DOHH2 (cell line): Measurements from ENCODE around the gene OR10Z1.

ENCODE experiments used
- H3F3A ChIP-seq: fragments of 200-600 bp; sonication (generic), shearing (Covaris generic); 2 replicates; pipeline ENCODE4 v1.6.0; 2016; ENCODE audit warnings: antibody characterized with exemption, mild to moderate bottlenecking; ENCODE audit not compliant: control insufficient read depth, insufficient read depth
- H3K27ac ChIP-seq: fragments of 200-600 bp; sonication (generic); 2 replicates; pipeline ENCODE4 v1.5.1; 2014; ENCODE audit warnings: low read depth, mild to moderate bottlenecking, low read length, moderate library complexity
- H3K27me3 ChIP-seq: fragments of 200-600 bp; sonication (generic); 2 replicates; pipeline ENCODE4 v1.6.1; 2014; ENCODE audit warnings: mild to moderate bottlenecking, low read length, mixed read lengths; ENCODE audit not compliant: control insufficient read depth
- H3K36me3 ChIP-seq: fragments of 200-600 bp; sonication (generic); 2 replicates; pipeline ENCODE4 v1.6.1; 2014; ENCODE audit warnings: mild to moderate bottlenecking, low read length, moderate library complexity, mixed read lengths; ENCODE audit not compliant: control insufficient read depth
- H3K4me1 ChIP-seq: fragments of 200-600 bp; sonication (generic); 2 replicates; pipeline ENCODE4 v1.6.1; 2014; ENCODE audit warnings: mild to moderate bottlenecking, low read length, mixed read lengths; ENCODE audit not compliant: control insufficient read depth
- H3K4me2 ChIP-seq: fragments of 200-600 bp; sonication (generic); 2 replicates; pipeline ENCODE4 v1.6.0; 2014; ENCODE audit warnings: mild to moderate bottlenecking, low read length, moderate library complexity
- H3K4me3 ChIP-seq: fragments of 200-600 bp; sonication (generic); 2 replicates; pipeline ENCODE4 v1.5.1; 2014; ENCODE audit warnings: mild to moderate bottlenecking, low read length, mixed read lengths
- H3K79me2 ChIP-seq: fragments of 200-600 bp; sonication (generic); 2 replicates; pipeline ENCODE4 v1.6.1; 2014; ENCODE audit warnings: mild to moderate bottlenecking, low read length, mixed read lengths; ENCODE audit not compliant: control insufficient read depth
- H3K9me2 ChIP-seq: fragments of 200-600 bp; sonication (generic); replicated peaks from 2 replicates; pipeline ENCODE4 v1.6.1; 2014; ENCODE audit warnings: mild to moderate bottlenecking, low read length, mixed read lengths; ENCODE audit not compliant: control insufficient read depth
- H3K9me3 ChIP-seq: fragments of 200-600 bp; sonication (generic); 2 replicates; pipeline ENCODE4 v1.6.1; 2014; ENCODE audit warnings: antibody characterized with exemption, low read length, mixed read lengths; ENCODE audit not compliant: control insufficient read depth, insufficient read depth
- H4K20me1 ChIP-seq: fragments of 200-600 bp; sonication (generic); 2 replicates; pipeline ENCODE4 v1.6.0; 2014; ENCODE audit warnings: low read depth, mild to moderate bottlenecking, antibody characterized with exemption, low read length, moderate library complexity; ENCODE audit not compliant: control insufficient read depth, insufficient read depth
- CTCF ChIP-seq: fragments of 200-600 bp; sonication (generic); IDR thresholded peaks from one replicate; pipeline ENCODE4 v1.5.1; 2014; ENCODE audit warnings: antibody characterized with exemption, mild to moderate bottlenecking, low read depth, low read length; ENCODE audit not compliant: poor library complexity, severe bottlenecking
- EZH2phosphoT487 ChIP-seq: fragments of 200-600 bp; sonication (generic); IDR thresholded peaks from 2 replicates; pipeline ENCODE4 v1.6.1; 2017; ENCODE audit warnings: borderline replicate concordance, mild to moderate bottlenecking, antibody characterized with exemption, low read length, moderate library complexity, mixed read lengths

The OR10Z1 gene

DNA sequence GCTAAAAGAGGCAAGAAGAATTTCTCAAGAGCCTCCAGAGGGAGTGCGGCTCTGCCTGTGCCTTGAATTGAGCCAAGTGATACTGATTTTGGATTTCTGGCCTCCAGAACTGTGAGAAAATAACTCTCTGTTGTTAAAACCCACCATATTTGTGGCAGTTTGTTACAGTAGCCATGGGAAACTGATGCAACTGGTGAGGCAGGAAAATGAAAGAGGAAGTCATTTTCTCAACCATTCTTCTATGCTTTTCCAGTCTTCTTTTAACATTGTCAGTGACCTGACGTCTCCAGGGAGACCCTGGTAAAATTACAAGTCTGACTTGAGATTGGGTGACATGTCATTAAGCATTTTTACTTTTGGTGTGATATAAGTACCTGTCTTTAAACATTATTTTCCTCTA is 40.5 kb upstream of the OR10Z1 start:
- H3F3A ChIP-seq = no peaks in the 10 kb centered on the region
- TF ChIP-seq EZH2phosphoT487 (no peak), CTCF (no peak)
- H3K4me2 ChIP-seq = peak overlapping the region; percentile 17
- no peak overlapping the region for H3K27ac ChIP-seq
- H3K27me3 ChIP-seq = no peaks in the 10 kb centered on the region; the same call in 1 of the 2 replicates
- no peaks in the 10 kb centered on the region for H3K9me2 ChIP-seq
- H3K9me3 ChIP-seq = no peaks in the 10 kb centered on the region
- H3K4me3 ChIP-seq = 0 out of 2 replicates have a peak overlapping the region, but pooled peaks have one; percentile 8
- H3K79me2 ChIP-seq = no peaks in the 10 kb centered on the region
- peaks cover 15% of the 10 kb centered on the region for H3K4me1 ChIP-seq
- H4K20me1 ChIP-seq = no peaks in the 10 kb centered on the region
- no peaks in the 10 kb centered on the region for H3K36me3 ChIP-seq

- H3K9me2 ChIP-seq = no peaks in the 10 kb centered on the region
- no peaks in the 10 kb centered on the region for H3K36me3 ChIP-seq
- TF ChIP-seq CTCF (no peak), EZH2phosphoT487 (no peak)
- H3K79me2 ChIP-seq = no peaks in the 10 kb centered on the region
- H3K4me3 ChIP-seq = no peak within 1 kb of the TSS
- no peaks in the 10 kb centered on the region for H3F3A ChIP-seq
- no peaks in the 10 kb centered on the region for H3K9me3 ChIP-seq
- no peaks in the 10 kb centered on the region for H3K4me1 ChIP-seq
- H4K20me1 ChIP-seq = no peaks in the 10 kb centered on the region
- H3K4me2 ChIP-seq = no peak within 1 kb of the TSS
- H3K27me3 ChIP-seq = peaks cover 2% of the 10 kb centered on the region; the same call in 1 of the 2 replicates
- no peak within 1 kb of the TSS for H3K27ac ChIP-seq
Measured at GRCh38 chr1:158570480-158570879, 34.6 kb upstream of the OR10Z1 start, which contains the start of gene OR6P1. OR6P1 (minus strand) TSS chr1:158570580; CDS start chr1:158563604, 6,976 bp downstream.

GRCh38 chr1:158572226-158572625 is 32.8 kb upstream of the OR10Z1 start:
- no peaks in the 10 kb centered on the region for H4K20me1 ChIP-seq
- H3K4me2 ChIP-seq = no peak overlapping the region
- no peaks in the 10 kb centered on the region for H3K79me2 ChIP-seq
- H3K9me2 ChIP-seq = no peaks in the 10 kb centered on the region
- no peak overlapping the region for H3K27ac ChIP-seq
- H3K36me3 ChIP-seq = no peaks in the 10 kb centered on the region
- H3K4me3 ChIP-seq = no peak overlapping the region
- TF ChIP-seq CTCF (no peak), EZH2phosphoT487 (no peak)
- no peaks in the 10 kb centered on the region for H3F3A ChIP-seq
- no peaks in the 10 kb centered on the region for H3K4me1 ChIP-seq
- peaks cover 2% of the 10 kb centered on the region; the same call in 1 of the 2 replicates for H3K27me3 ChIP-seq
- H3K9me3 ChIP-seq = no peaks in the 10 kb centered on the region

GRCh38 chr1:158577561-158577960 is 27.5 kb upstream of the OR10Z1 start:
- no peaks in the 10 kb centered on the region for H3K9me3 ChIP-seq
- no peaks in the 10 kb centered on the region for H3K79me2 ChIP-seq
- no peak overlapping the region for H3K4me2 ChIP-seq
- H3K36me3 ChIP-seq = no peaks in the 10 kb centered on the region
- no peaks in the 10 kb centered on the region for H4K20me1 ChIP-seq
- no peak overlapping the region for H3K27ac ChIP-seq
- no peaks in the 10 kb centered on the region for H3K27me3 ChIP-seq
- no peaks in the 10 kb centered on the region for H3K9me2 ChIP-seq
- no peaks in the 10 kb centered on the region for H3F3A ChIP-seq
- no peak overlapping the region for H3K4me3 ChIP-seq
- TF ChIP-seq EZH2phosphoT487 = no peak
- no peak for TF ChIP-seq CTCF
- H3K4me1 ChIP-seq = no peaks in the 10 kb centered on the region
